B cell (primary cell): Measurements from ENCODE around the gene EXOC6. TPM values are rescaled to one million over a fixed set of nuclear protein-coding genes. Genes with fewer than 3 reads are reported as not detected.

Experiments
- ATAC-seq: fragments of 200-7000 bp; cut with Tn5 transposase; one replicate; pipeline ENCODE4 v1.10.0; 2021; ENCODE audit warnings: low read depth, mild to moderate bottlenecking, moderate number of reproducible peaks, moderate library complexity
- CTCF ChIA-PET: fragments of 350-600 bp; sonication (Branson Sonifier 250); formaldehyde crosslinking; loops from one replicate; lab custom pipeline; 2021; ENCODE audit warnings: antibody characterized with exemption, inconsistent platforms; lab: Charles Lee
- POLR2A ChIA-PET: fragments of 350-600 bp; sonication (Branson Sonifier 250); formaldehyde crosslinking; loops from one replicate; lab custom pipeline; 2021; ENCODE audit warnings: antibody characterized with exemption; lab: Charles Lee
- DNase-seq: peaks from one replicate; pipeline ENCODE4 v3.0.0; 2013
- H2AFZ ChIP-seq: 2 replicates; pipeline ENCODE4 v1.6.1; 2012; ENCODE audit warnings: mild to moderate bottlenecking, low read depth, low read length; ENCODE audit not compliant: insufficient read depth, poor library complexity, severe bottlenecking
- H3K27ac ChIP-seq, 2 donors: 1 replicate in 1 of 2; 2 replicates in 1 of 2; pipeline ENCODE4 v1.5.1; 2012 to 2013; ENCODE audit warnings: low read length in 2 of 2, mild to moderate bottlenecking in 2 of 2, moderate library complexity in 1 of 2
- H3K27me3 ChIP-seq, 4 experiments: fragments of 200-600 bp in 1 of 4; sonication (generic) in 1 of 4; replicated peaks in 1 of 4; 1 replicate in 2 of 4; 2 replicates in 2 of 4; pipeline versions ENCODE4 v1.6.1 to v1.7.0; 2013 to 2016; ENCODE audit warnings: low read length in 3 of 4, mild to moderate bottlenecking in 2 of 4, mixed read lengths in 1 of 4, moderate library complexity in 1 of 4; ENCODE audit not compliant: insufficient read depth in 4 of 4, control insufficient read depth in 3 of 4; ENCODE audit errors: control extremely low read depth in 1 of 4
- H3K36me3 ChIP-seq, 2 experiments: replicated peaks in 1 of 2; 1 replicate in 1 of 2; 2 replicates in 1 of 2; pipeline versions ENCODE4 v1.6.1 to v1.7.1; 2013; ENCODE audit warnings: low read length in 1 of 2; ENCODE audit not compliant: insufficient read depth in 2 of 2, control insufficient read depth in 1 of 2; ENCODE audit errors: control extremely low read depth in 1 of 2, extremely low read depth in 1 of 2
- H3K4me1 ChIP-seq, 2 donors: fragments of 200-600 bp in 1 of 2; sonication (generic) in 1 of 2; 1 replicate in 1 of 2; 2 replicates in 1 of 2; pipeline versions ENCODE4 v1.5.1 to v1.6.1; 2013 to 2017; ENCODE audit warnings: low read length in 2 of 2; ENCODE audit not compliant: control insufficient read depth in 2 of 2, insufficient read depth in 2 of 2
- H3K4me2 ChIP-seq: replicated peaks from 2 replicates; pipeline ENCODE3; 2012; ENCODE audit warnings: mild to moderate bottlenecking, low read depth, low read length; ENCODE audit not compliant: poor library complexity, severe bottlenecking
- H3K4me3 ChIP-seq, 5 experiments: fragments of 200-600 bp in 1 of 5; sonication (generic) in 1 of 5; 1 replicate in 3 of 5; 2 replicates in 2 of 5; pipeline versions ENCODE4 v1.5.1 to v1.7.0; 2011 to 2016; ENCODE audit warnings: low read length in 4 of 5, mild to moderate bottlenecking in 4 of 5, low read depth in 2 of 5, control low read depth in 1 of 5, moderate library complexity in 1 of 5; ENCODE audit not compliant: insufficient read depth in 1 of 5; ENCODE audit errors: control extremely low read depth in 1 of 5, extremely low read depth in 1 of 5
- H3K79me2 ChIP-seq: fragments of 200-600 bp; sonication (generic); one replicate; pipeline ENCODE4 v1.6.0; 2016; ENCODE audit warnings: low read length; ENCODE audit not compliant: control insufficient read depth, insufficient read depth
- H3K9ac ChIP-seq: fragments of 200-600 bp; sonication (generic); 2 replicates; pipeline ENCODE4 v1.6.1; 2017; ENCODE audit warnings: mild to moderate bottlenecking, low read length, moderate library complexity
- H3K9me3 ChIP-seq, 3 donors: one replicate each; pipeline versions ENCODE4 v1.6.1 to v1.7.1; 2013; ENCODE audit warnings: low read length in 2 of 3; ENCODE audit not compliant: control insufficient read depth in 2 of 3, insufficient read depth in 1 of 3; ENCODE audit errors: control extremely low read depth in 1 of 3
- H4K20me1 ChIP-seq: 2 replicates; pipeline ENCODE4 v1.6.0; 2012; ENCODE audit warnings: mild to moderate bottlenecking, low read length; ENCODE audit not compliant: insufficient read depth, control insufficient read depth, poor library complexity, severe bottlenecking
- H3K27ac Mint-ChIP-seq: one replicate; pipeline ENCODE4 v1.8.0; 2021; ENCODE audit warnings: mixed read lengths
- H3K27me3 Mint-ChIP-seq: one replicate; pipeline ENCODE4 v1.8.0; 2021; ENCODE audit warnings: mixed read lengths
- H3K4me1 Mint-ChIP-seq: one replicate; pipeline ENCODE4 v1.8.0; 2021; ENCODE audit warnings: mixed read lengths
- H3K4me3 Mint-ChIP-seq: one replicate; pipeline ENCODE4 v1.8.0; 2021; ENCODE audit warnings: mixed read lengths
- H3K9me3 Mint-ChIP-seq: one replicate; pipeline ENCODE4 v1.8.0; 2022; ENCODE audit warnings: mixed read lengths; ENCODE audit not compliant: insufficient read depth
- EZH2 ChIP-seq: IDR thresholded peaks from 2 replicates; pipeline ENCODE4 v1.6.1; 2012; ENCODE audit warnings: borderline replicate concordance, low read depth, mild to moderate bottlenecking, moderate library complexity, low read length; ENCODE audit not compliant: insufficient read depth, poor library complexity, severe bottlenecking
- WGBS: methylation state at CpG from one replicate; pipeline ENCODE4 v1.1.5; 2013; ENCODE audit warnings: missing lambda C conversion rate; ENCODE audit not compliant: insufficient coverage; 5-methylcytosine and 5-hydroxymethylcytosine counted together
- intact Hi-C: fragments of 100-400 bp; cut with micrococcal nuclease; formaldehyde crosslinking; loops from one replicate; pipeline ENCODE4 v1.10.0; 2022
- polyA plus RNA-seq: library from polyadenylated mRNA; depleted of rRNA; stranded (reverse); fragments of >200 nt; gene quantifications from 2 replicates; pipeline ENCODE4 v1.2.3, GENCODE V29; 2012
- total RNA-seq, 2 donors: library from RNA; stranded (reverse); fragments of 120-200 nt in 1 of 2; gene quantifications; 1 replicate in 1 of 2; 2 replicates in 1 of 2; pipeline versions ENCODE4 v1.2.3 to v1.2.4, GENCODE V29; 2013 to 2022
- TF ChIP-seq, protein P1 (sequence below): fragments of 200-600 bp; IDR thresholded peaks from one replicate; pipeline ENCODE4 v1.8.0; 2022; ENCODE audit warnings: antibody characterized with exemption, mild to moderate bottlenecking

EXOC6 gene
- total and polyA plus RNA-seq, 2 donors (not counting 1 experiment from before 2014, with no cell fraction given): 7.9 to 22.6 TPM

GRCh38 chr10:92847202-92847864 lies 987 bp upstream of the EXOC6 start:
- no peaks in the 10 kb centered on the region for H3K27me3 Mint-ChIP-seq
- ATAC-seq: no peak
- ChIA-PET POLR2A (interaction anchor here (0.7 to 2.7 kb wide), 4 partner anchors 157 to 273 kb away, joined by 3 to 61 read pairs (median 10); partner anchors contain the start of genes HHEX and IDE), CTCF (interaction anchor here (0.5 to 6.8 kb wide), 20 partner anchors 11 to 1436 kb away, joined by 3 to 73 read pairs (median 4); partner anchors contain the start of gene HHEX)
- no peaks in the 10 kb centered on the region for H3K9me3 Mint-ChIP-seq
- intact Hi-C loops: loop anchor here (5.0 to 10.0 kb wide), 2 partner anchors 553 to 1435 kb away; partner anchors contain the start of genes CPEB3, HECTD2 and MARCHF5
- peaks cover 31% of the 10 kb centered on the region for H3K79me2 ChIP-seq
- peak overlapping the region; percentile 91 for H3K4me3 Mint-ChIP-seq
- H3K27ac Mint-ChIP-seq: peak overlapping the region; percentile 93
- peaks cover 38% of the 10 kb centered on the region for H3K4me1 Mint-ChIP-seq
- no peaks in the 10 kb centered on the region for H3K27me3 ChIP-seq
- peaks cover 0 to 1% (median 0%) of the 10 kb centered on the region in 3 donors for H3K9me3 ChIP-seq
- H3K4me1 ChIP-seq: peaks cover 23 to 26% of the 10 kb centered on the region in 2 donors
- H3K4me2 ChIP-seq: peak overlapping the region; percentile 74
- TF ChIP-seq EZH2: no peak
- TF ChIP-seq, protein P1, sequence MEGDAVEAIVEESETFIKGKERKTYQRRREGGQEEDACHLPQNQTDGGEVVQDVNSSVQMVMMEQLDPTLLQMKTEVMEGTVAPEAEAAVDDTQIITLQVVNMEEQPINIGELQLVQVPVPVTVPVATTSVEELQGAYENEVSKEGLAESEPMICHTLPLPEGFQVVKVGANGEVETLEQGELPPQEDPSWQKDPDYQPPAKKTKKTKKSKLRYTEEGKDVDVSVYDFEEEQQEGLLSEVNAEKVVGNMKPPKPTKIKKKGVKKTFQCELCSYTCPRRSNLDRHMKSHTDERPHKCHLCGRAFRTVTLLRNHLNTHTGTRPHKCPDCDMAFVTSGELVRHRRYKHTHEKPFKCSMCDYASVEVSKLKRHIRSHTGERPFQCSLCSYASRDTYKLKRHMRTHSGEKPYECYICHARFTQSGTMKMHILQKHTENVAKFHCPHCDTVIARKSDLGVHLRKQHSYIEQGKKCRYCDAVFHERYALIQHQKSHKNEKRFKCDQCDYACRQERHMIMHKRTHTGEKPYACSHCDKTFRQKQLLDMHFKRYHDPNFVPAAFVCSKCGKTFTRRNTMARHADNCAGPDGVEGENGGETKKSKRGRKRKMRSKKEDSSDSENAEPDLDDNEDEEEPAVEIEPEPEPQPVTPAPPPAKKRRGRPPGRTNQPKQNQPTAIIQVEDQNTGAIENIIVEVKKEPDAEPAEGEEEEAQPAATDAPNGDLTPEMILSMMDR: no peak
- no peak overlapping the region for H3K27ac ChIP-seq
- DNase-seq: peak; percentile 13
- H4K20me1 ChIP-seq: no peaks in the 10 kb centered on the region
- H3K36me3 ChIP-seq: no peaks in the 10 kb centered on the region
- peak overlapping the region; percentile 90 for H2AFZ ChIP-seq
- 45% methylated on average over 1 of the region's 4 CpGs for WGBS
- H3K4me3 ChIP-seq: no peak overlapping the region
- no peak overlapping the region for H3K9ac ChIP-seq

DNA sequence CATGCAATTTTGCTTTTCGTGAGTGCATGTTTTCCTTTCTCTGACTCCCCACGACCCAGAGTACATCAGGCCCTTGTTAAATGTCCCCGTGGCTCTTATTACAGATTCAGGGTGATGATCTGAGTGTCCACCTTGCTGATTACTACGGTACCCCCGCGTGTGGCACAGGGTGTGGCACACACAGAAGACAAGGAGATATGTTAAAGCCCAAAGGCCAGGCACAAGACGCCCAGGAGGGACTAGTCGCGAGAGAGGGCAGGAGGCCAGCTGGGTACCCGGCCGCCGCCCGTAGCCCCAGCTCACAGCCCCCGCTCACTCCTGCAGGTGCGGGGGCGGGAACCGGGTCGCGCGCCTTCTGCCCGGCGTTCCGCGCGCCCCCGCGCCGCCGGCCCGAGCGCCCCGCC lies 281 bp upstream of the EXOC6 start:
- Mint-ChIP-seq H3K4me3 (peak overlapping the region; percentile 91), H3K27me3 (no peaks in the 10 kb centered on the region), H3K9me3 (no peaks in the 10 kb centered on the region), H3K4me1 (peaks cover 36% of the 10 kb centered on the region), H3K27ac (peak overlapping the region; percentile 93)
- POLR2A ChIA-PET: interaction anchor here (0.5 to 2.0 kb wide), 6 partner anchors 13 to 1202 kb away, joined by 3 to 61 read pairs (median 4); partner anchors contain the start of genes HHEX and IDE
- Histone ChIP-seq H3K4me1 (peaks cover 23 to 26% of the 10 kb centered on the region in 2 donors), H3K4me2 (peak overlapping the region; percentile 74), H3K27ac (peak overlapping the region; percentile 84 to 85), H3K79me2 (peaks cover 37% of the 10 kb centered on the region), H2AFZ (peak overlapping the region; percentile 90), H3K4me3 (peak overlapping the region; percentile 50 to 83 (median 65)), H3K9me3 (peaks cover 0 to 1% (median 0%) of the 10 kb centered on the region in 3 donors), H4K20me1 (no peaks in the 10 kb centered on the region), H3K9ac (peak overlapping the region; percentile 66), H3K36me3 (no peaks in the 10 kb centered on the region), H3K27me3 (no peaks in the 10 kb centered on the region)
- WGBS: 1% methylated on average over 32 of the region's 32 CpGs
- no peak for DNase-seq
- no peak for TF ChIP-seq EZH2
- TF ChIP-seq, protein P1: no peak
- CTCF ChIA-PET: interaction anchor here (0.9 to 6.8 kb wide), 19 partner anchors 11 to 1437 kb away, joined by 3 to 73 read pairs (median 4); partner anchors contain the start of gene HHEX
- ATAC-seq: no peak
- intact Hi-C loops: loop anchor here (1.0 to 10.0 kb wide), 6 partner anchors 33 to 1436 kb away; partner anchors contain the start of genes CEP55, CPEB3, HECTD2 and MARCHF5
